Activated CD4-positive, alpha-beta T cell treated with anti-CD3 and anti-CD28 coated beads for 4 hours (primary cell): Measurements from ENCODE around the gene MVB12B.

Source experiments
- DNase-seq, 2 donors: peaks; one replicate each; pipeline ENCODE4 v3.0.0-alpha.2; 2020

The MVB12B gene

DNA sequence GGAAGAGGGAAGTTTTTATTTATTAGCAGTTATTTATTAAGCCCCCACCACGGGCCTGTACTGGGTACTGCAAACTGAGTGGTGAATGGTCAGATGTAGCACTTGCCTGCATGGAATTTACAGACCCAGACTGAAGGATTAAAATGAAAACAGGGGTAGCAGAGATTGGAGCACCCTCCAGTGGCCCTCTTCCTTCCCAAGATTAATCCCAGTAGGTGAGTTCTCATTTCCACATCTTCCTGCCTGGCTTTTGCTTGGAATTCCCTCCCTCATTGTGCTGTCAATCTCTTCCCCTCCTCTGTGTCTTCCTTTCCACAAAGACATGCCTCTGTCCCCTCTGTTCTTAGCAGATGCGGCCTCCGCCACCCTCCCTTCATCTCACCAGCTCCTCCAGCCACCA lies 39.2 kb downstream of the MVB12B start:
- no peak for DNase-seq

DNA sequence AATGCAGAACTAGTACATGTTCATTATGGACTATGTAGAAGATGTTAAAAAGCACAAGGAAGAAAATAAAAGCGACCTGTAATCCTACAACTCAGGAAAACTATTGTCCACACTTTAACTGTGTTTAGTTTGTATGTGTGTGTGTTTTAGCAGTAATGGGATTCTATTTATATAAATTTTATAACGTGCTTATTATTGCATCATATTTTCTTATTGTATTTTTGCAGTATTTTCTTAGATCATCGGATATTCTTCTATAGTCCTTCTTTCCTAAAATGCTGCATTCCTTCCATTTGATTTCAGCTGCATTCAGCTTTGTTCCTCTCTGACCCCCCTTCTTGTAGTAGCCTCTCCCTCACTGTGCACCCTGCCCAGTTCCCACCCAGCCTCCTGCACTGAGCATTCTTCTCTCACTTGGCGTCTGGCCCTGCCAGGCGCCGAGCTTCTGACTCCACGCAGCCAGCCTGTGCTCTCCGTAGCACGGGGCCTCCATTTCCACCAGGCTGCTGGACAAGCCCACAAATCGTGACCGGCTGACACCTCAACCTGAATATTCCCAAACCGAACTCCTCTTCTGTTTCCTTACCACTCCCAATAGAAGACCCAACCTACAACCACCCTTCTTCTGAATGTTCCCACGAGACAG lies 39.9 kb downstream of the MVB12B start:
- DNase-seq = no peak

DNA sequence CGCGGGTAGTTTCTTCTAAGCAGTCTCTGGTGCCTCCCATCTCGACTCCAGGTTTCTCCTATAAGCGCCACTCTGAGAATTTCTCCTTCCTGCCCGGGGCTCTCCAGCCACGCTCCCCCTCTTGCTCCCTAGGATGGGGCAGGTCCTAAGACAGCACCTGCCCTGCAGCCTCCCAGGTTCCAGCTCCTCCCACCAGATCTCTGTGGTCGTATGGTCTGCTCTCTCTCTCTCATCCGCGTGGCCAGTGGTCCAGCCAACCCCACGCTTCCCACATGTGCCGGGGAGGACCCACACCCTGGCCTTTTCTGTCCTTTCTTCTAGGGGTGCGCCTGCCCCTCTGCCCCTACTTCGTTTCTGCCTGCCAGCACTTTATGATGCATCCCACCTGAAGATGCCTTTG lies 40.5 kb downstream of the MVB12B start:
- no peak for DNase-seq

DNA sequence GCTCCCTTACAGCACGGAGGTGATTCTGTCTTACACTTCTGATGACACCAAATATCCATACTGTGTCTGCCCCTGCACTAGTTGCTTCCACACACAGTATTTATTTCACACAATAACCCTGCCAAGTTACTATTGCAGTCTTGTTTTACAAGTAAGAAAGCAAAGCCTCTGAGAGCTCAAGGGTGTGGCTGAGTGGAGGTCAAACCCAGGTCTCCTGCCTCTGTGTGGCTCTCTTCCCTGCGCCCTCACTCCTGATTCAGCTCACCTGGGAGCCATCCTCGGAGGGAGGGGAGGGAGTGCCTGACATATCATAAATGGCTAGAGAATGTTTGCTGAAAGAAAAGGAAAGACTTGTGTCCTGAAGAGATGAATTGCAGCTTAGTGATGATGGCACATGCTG lies 41.0 kb downstream of the MVB12B start:
- no peak for DNase-seq

GRCh38 chr9:126368020-126368419 lies 41.4 kb downstream of the MVB12B start:
- no peak for DNase-seq

- no peak for DNase-seq
Measured at GRCh38 chr9:126371007-126371870, 44.6 kb downstream of the MVB12B start.

GRCh38 chr9:126372716-126373115 lies 46.1 kb downstream of the MVB12B start:
- DNase-seq = no peak

DNA sequence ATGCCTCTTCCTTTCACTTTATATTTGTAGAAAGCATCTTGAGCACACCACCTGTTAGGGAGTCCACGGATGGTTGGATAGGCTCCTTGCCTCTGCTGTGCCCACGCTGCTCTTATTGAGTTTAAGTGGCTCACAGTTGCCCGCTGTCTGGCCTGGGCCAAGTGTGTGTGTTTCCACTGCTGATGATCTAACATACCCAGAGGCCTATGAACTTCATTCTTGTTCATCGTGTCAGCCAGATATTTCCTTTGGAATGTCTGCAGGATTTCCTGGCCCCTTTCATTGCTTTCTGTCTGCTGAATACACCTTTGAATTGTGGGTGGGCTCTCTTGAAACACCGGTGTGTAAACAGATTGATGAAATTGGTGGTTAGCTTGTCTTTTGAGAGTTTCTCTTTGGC lies 46.6 kb downstream of the MVB12B start:
- no peak for DNase-seq

- DNase-seq = no peak
Measured at GRCh38 chr9:126374366-126374781, 47.7 kb downstream of the MVB12B start.

- no peak for DNase-seq
Measured at GRCh38 chr9:126375386-126375785, 48.8 kb downstream of the MVB12B start.

GRCh38 chr9:126376311-126377175 lies 49.9 kb downstream of the MVB12B start:
- no peak for DNase-seq

DNA sequence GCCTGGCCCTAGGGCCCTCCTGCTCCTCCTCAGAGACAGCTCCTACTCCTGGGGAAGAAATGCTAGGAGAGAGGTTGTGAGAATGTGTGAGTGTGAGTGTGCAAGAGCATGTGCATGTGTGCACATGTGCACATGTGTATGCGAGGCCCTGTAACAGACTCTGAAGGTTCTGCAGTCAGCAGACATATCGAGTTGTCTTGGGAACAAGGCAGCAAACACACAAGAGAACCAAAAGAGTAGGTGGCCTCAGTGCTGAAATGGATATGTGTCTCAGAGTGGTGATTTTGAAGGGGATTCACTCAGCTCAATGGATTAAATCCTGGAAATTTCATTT lies 50.5 kb downstream of the MVB12B start:
- no peak for DNase-seq

DNA sequence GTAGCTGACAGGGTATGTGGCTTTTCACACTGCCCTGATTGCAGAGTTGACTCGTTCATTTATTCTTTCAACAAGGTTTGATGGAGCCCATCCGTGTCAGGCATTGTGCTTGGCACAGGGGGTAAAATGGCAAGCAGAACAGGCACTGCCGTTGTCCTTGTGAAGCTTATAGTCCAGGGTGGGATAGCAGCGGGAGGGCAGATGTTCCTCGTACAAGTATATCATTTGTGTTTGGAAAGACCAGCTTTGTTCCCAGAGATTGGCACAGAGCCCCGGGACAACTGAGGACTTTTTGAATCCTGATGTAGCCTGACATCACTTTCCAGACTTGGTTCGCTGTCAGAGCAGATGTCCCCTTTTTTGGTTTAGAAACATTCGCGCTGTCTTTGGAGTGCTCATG lies 50.9 kb downstream of the MVB12B start:
- DNase-seq = no peak

- DNase-seq = no peak
Measured at GRCh38 chr9:126378761-126379160, 52.1 kb downstream of the MVB12B start.

DNA sequence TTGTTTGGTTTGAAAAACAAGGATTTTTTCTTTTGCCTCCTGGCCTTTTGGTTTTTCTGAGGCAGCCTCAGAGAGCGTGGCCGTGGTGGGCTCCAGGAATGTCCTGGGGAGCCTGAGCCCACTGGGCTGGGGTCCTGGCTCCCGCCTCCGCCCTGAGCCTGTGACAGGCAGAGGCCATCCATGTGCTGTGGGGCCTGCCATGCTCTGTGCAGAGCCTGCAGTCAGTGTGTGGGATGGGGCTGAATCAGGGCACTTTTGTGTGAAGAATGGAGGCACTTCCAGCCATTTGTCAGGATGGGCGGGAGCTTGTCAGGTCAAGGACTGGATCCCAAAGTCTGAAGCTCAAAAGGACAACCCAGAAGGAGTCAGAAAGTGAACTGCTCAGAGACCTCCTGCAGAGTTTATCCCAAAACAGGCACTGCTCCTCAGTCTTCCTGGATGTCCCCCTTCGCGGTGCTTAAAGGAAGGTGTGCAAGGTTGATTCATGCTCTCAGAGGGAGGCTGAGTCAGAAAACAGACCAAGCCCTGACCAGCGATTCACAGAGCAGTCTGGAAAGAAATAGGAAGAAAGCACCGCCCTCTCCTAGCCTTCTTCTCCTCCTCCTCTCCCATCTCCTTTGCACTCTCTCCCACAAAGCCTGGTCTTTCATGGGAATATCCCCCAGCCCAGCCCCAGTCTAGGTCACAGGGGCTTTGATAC lies 53.2 kb downstream of the MVB12B start:
- no peak for DNase-seq

- DNase-seq = no peak
Measured at GRCh38 chr9:126380447-126380846, 53.8 kb downstream of the MVB12B start.

DNA sequence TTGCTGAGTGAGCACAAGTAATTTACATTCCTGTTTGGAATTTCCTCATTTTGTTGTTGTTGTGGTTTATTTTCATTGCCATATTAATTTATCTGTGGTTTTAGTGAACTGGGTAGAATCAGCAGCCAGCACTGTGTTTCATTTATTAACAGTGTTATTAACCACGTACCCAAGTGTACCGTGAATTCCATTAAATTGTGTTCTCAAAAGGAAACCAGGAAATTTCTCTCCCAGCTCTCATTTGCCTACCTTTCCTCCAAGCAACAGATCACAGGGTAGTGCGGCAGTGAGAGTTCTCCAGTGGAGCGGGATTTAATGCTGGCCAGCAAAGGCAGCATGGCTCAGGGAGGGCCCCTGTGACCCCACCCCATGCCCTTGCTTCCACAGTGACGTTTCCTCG lies 54.6 kb downstream of the MVB12B start:
- DNase-seq = no peak

DNA sequence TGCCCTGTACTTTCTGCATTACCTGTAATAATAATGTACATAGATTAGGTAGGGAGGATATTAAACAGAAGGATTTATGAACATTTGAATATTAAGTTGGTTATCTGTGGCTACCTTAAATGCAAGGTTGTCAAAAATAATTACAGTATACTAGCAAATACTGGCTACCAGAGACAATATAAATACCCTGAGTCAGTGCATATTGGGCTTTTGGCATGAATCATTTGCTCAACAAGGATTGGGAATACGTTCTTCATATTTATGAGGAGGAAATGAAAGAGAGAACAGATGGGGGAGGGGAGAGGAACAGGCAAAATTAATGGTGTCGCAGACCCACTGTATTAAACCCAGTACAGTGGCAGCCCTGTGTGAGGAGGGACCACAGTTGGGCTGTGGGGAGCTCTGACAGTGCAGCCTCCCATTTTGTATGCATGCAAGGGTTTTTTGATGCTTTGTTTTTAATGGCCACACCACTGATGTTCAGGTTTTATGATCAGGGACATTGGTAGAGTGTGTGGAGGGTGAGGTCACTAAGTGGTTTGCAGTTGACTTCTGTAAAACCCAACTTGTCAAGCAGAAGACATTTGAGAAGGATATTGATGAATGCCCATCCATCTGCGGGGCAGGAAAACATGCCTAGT lies 56.9 kb downstream of the MVB12B start:
- DNase-seq = no peak

GRCh38 chr9:126384926-126385325 lies 58.3 kb downstream of the MVB12B start:
- DNase-seq = no peak

- no peak for DNase-seq
Measured at GRCh38 chr9:126386088-126386487, 59.5 kb downstream of the MVB12B start.

- no peak for DNase-seq
Measured at GRCh38 chr9:126386776-126387175, 60.1 kb downstream of the MVB12B start.

- no peak for DNase-seq
Measured at GRCh38 chr9:126388964-126389708, 62.5 kb downstream of the MVB12B start.
